ENCODE results near the gene PRKCQ. TPM values are rescaled to one million over a fixed set of nuclear protein-coding genes. Genes with fewer than 3 reads are reported as not detected.

PRKCQ gene
- total RNA-seq, 1 donor from 2014 or later, result 2.3 TPM

DNA sequence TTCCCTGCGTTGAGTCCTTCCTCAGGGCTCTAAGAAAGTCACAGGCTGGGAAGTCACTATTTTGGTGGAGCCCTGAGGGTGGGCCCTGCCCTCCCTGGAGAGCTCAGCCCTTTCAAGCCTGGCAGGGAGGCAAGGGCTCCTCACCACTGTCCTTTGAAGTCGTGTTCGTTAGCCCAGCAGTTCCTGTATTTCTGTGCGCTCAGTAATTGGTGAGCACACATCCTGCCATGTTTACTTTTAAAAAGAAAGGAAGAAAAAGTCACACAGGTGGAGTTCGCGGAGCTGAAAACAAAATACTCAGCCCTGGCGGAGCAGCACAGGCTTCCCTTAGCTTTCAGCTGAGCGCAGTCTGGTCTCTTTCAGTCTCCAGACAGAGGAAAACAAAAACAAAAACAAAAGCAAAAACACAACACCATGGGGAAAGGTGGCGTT lies 37.1 kb downstream of the PRKCQ start:
- Mint-ChIP-seq H3K36me3 (no peaks in the 10 kb centered on the region), H3K27ac (no peak overlapping the region), H3K9me3 (peaks cover 8% of the 10 kb centered on the region), H3K27me3 (ENCODE audit: low read depth) (peaks cover 6% of the 10 kb centered on the region), H3K4me1 (no peaks in the 10 kb centered on the region), H3K4me3 (no peak overlapping the region)
- DNase-seq (ENCODE audit: low spot score in 2 of 2, unreplicated experiment in 2 of 2), result no peak
- no peak for TF ChIP-seq CTCF (IDR thresholded peaks at IDR 0.05; ENCODE audit: unreplicated experiment)

GRCh38 chr10:6539833-6540232 lies 40.2 kb downstream of the PRKCQ start:
- no peaks in the 10 kb centered on the region for H3K36me3 Mint-ChIP-seq
- DNase-seq (ENCODE audit: low spot score in 2 of 2, unreplicated experiment in 2 of 2), result no peak
- no peak overlapping the region for H3K4me3 Mint-ChIP-seq
- H3K27ac Mint-ChIP-seq, result no peak overlapping the region
- no peak for TF ChIP-seq CTCF (IDR thresholded peaks at IDR 0.05; ENCODE audit: unreplicated experiment)
- peaks cover 8% of the 10 kb centered on the region for H3K9me3 Mint-ChIP-seq
- peaks cover 14% of the 10 kb centered on the region for H3K27me3 Mint-ChIP-seq (ENCODE audit: low read depth)
- no peaks in the 10 kb centered on the region for H3K4me1 Mint-ChIP-seq

GRCh38 chr10:6537770-6538169 lies 42.3 kb downstream of the PRKCQ start:
- Mint-ChIP-seq H3K27me3 (ENCODE audit: low read depth) (peaks cover 14% of the 10 kb centered on the region), H3K36me3 (no peaks in the 10 kb centered on the region), H3K27ac (no peak overlapping the region), H3K4me3 (no peak overlapping the region), H3K9me3 (peaks cover 8% of the 10 kb centered on the region), H3K4me1 (no peaks in the 10 kb centered on the region)
- DNase-seq (ENCODE audit: low spot score in 2 of 2, unreplicated experiment in 2 of 2), result no peak
- no peak for TF ChIP-seq CTCF (IDR thresholded peaks at IDR 0.05; ENCODE audit: unreplicated experiment)

GRCh38 chr10:6536102-6536501 lies 44.0 kb downstream of the PRKCQ start:
- no peaks in the 10 kb centered on the region for H3K36me3 Mint-ChIP-seq
- TF ChIP-seq CTCF (IDR thresholded peaks at IDR 0.05; ENCODE audit: unreplicated experiment), result no peak
- no peaks in the 10 kb centered on the region for H3K4me1 Mint-ChIP-seq

DNA sequence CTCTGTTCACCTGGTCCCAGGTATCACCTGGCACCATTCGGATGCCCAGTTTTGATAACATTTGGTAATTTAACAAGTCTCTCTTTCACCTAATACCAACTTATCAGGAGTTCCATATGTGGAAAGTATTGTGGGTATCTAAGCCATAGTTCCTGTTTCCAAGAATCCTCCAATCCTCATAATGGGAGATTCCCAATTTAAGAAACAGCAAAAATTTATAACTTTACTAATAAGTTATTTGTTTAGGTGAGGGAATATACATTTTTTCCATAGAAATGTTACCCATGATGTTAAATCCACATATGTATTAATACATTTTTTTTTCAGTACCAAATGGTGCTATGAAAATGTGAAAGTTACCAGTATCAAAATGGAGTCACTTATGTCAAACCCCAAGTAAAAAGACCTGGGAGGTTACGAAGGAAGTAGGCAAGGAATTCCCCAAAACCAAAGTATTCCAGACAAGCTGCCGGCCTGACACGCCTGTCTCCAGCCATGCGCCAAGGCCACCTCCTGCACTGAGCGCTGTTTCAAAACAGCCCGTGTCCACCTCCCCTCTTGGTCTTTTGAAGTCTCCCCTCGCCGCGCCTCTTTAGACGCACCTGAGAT lies 44.8 kb downstream of the PRKCQ start:
- TF ChIP-seq CTCF (IDR thresholded peaks at IDR 0.05; ENCODE audit: unreplicated experiment), result no peak
- no peak for DNase-seq (ENCODE audit: low spot score in 2 of 2, unreplicated experiment in 2 of 2)
- Mint-ChIP-seq H3K27ac (no peak overlapping the region), H3K27me3 (ENCODE audit: low read depth) (peaks cover 19% of the 10 kb centered on the region), H3K9me3 (peaks cover 5% of the 10 kb centered on the region), H3K36me3 (no peaks in the 10 kb centered on the region), H3K4me3 (no peak overlapping the region), H3K4me1 (no peaks in the 10 kb centered on the region)

More at GRCh38 chr10:6536102-6536501, 44.0 kb downstream of the PRKCQ start:
- H3K9me3 Mint-ChIP-seq, result peaks cover 8% of the 10 kb centered on the region
- peaks cover 18% of the 10 kb centered on the region for H3K27me3 Mint-ChIP-seq (ENCODE audit: low read depth)
- H3K27ac Mint-ChIP-seq, result no peak overlapping the region
- no peak overlapping the region for H3K4me3 Mint-ChIP-seq
- DNase-seq (ENCODE audit: low spot score in 2 of 2, unreplicated experiment in 2 of 2), result no peak

GRCh38 chr10:6532321-6532720 lies 47.8 kb downstream of the PRKCQ start:
- Mint-ChIP-seq H3K27ac (no peak overlapping the region), H3K4me1 (no peaks in the 10 kb centered on the region), H3K36me3 (no peaks in the 10 kb centered on the region), H3K27me3 (ENCODE audit: low read depth) (peaks cover 32% of the 10 kb centered on the region), H3K9me3 (no peaks in the 10 kb centered on the region), H3K4me3 (no peak overlapping the region)
- TF ChIP-seq CTCF (IDR thresholded peaks at IDR 0.05; ENCODE audit: unreplicated experiment), result no peak
- DNase-seq (ENCODE audit: low spot score in 2 of 2, unreplicated experiment in 2 of 2), result no peak
